Testis (tissue), 3 donors: Measurements from ENCODE around the gene UMOD. TPM values are rescaled to one million over a fixed set of nuclear protein-coding genes. Genes with fewer than 3 reads are reported as not detected.

ENCODE experiments used
- DNase-seq: peaks from one replicate; pipeline ENCODE4 v3.0.0-alpha.2; 2019
- H3K27ac ChIP-seq, 2 donors: fragments of 200-600 bp; sonication (generic); one replicate each; pipeline ENCODE4 v1.5.1; 2019
- H3K27me3 ChIP-seq: fragments of 200-600 bp; sonication (generic); one replicate; pipeline ENCODE4 v1.5.1; 2019
- H3K36me3 ChIP-seq: fragments of 200-600 bp; sonication (generic); one replicate; pipeline ENCODE4 v1.5.1; 2017; ENCODE audit warnings: low read depth; ENCODE audit errors: missing control alignments
- H3K4me1 ChIP-seq: fragments of 200-600 bp; sonication (generic); one replicate; pipeline ENCODE4 v1.5.1; 2019
- H3K4me3 ChIP-seq, 2 donors: fragments of 200-600 bp; sonication (generic); one replicate each; pipeline ENCODE4 v1.5.1; 2017 to 2019
- H3K9me3 ChIP-seq: fragments of 200-600 bp; sonication (generic); one replicate; pipeline ENCODE4 v1.5.1; 2017
- CTCF ChIP-seq, 3 experiments: fragments of 450-650 bp in 2 of 3; fragments of 200-600 bp in 1 of 3; sonication (generic) in 1 of 3; IDR thresholded peaks; one replicate each; pipeline ENCODE4 v1.5.1; 2016 to 2019; ENCODE audit warnings: antibody characterized with exemption in 3 of 3, mild to moderate bottlenecking in 2 of 3, moderate library complexity in 1 of 3
- POLR2A ChIP-seq: fragments of 450-650 bp; IDR thresholded peaks from one replicate; pipeline ENCODE4 v1.6.1; 2017; ENCODE audit warnings: antibody characterized with exemption, mild to moderate bottlenecking, moderate library complexity
- WGBS, 2 donors: methylation state at CpG; one replicate each; pipeline ENCODE4 v1.1.5; 2018; 5-methylcytosine and 5-hydroxymethylcytosine counted together
- intact Hi-C: fragments of 100-400 bp; cut with DNase I; formaldehyde crosslinking; loops from one replicate; pipeline ENCODE4 v1.15.1; 2023; ENCODE audit warnings: low total_unique reads
- polyA plus RNA-seq: library from polyadenylated mRNA; stranded (reverse); fragments of 350-450 nt; fragmentation: Illumina TruSeq; extraction: RNeasy Lipid Tissue Mini Kit (QIAGEN cat#74804); gene quantifications from one replicate; pipeline ENCODE4 v1.2.3, GENCODE V29; 2014; ENCODE audit warnings: low read depth, low replicate concordance; ENCODE audit not compliant: insufficient read depth
- total RNA-seq, 2 donors: library from RNA; depleted of rRNA; stranded (reverse); fragments of >200 nt; gene quantifications; one replicate each; pipeline ENCODE4 v1.2.3, GENCODE V29; 2016

Gene UMOD
- total and polyA plus RNA-seq, 3 donors from 2014 or later, result 0.43 to 3.8 (median 0.99) TPM

- Histone ChIP-seq H3K9me3 (no peaks in the 10 kb centered on the region), H3K4me1 (no peaks in the 10 kb centered on the region), H3K27ac (no peak overlapping the region), H3K27me3 (no peaks in the 10 kb centered on the region), H3K36me3 (no peaks in the 10 kb centered on the region), H3K4me3 (no peak overlapping the region)
- no peak for DNase-seq
- TF ChIP-seq CTCF (IDR thresholded peaks at IDR 0.05), result no peak
- no peak for TF ChIP-seq POLR2A
- WGBS, 2 donors, result 100% methylated on average over 1 to 2 of the region's 2 CpGs
- intact Hi-C loops, result no loop called here
Measured at GRCh38 chr16:20320178-20320577, 32.3 kb downstream of the UMOD start.

GRCh38 chr16:20319406-20319805 lies 33.1 kb downstream of the UMOD start:
- Histone ChIP-seq H3K27me3 (no peaks in the 10 kb centered on the region), H3K27ac (no peak overlapping the region), H3K36me3 (no peaks in the 10 kb centered on the region), H3K4me3 (no peak overlapping the region), H3K9me3 (no peaks in the 10 kb centered on the region), H3K4me1 (no peaks in the 10 kb centered on the region)
- 80 to 81% methylated on average over 1 of the region's 1 CpG for WGBS, 2 donors
- intact Hi-C loops, result no loop called here
- TF ChIP-seq CTCF (IDR thresholded peaks at IDR 0.05), result no peak
- TF ChIP-seq POLR2A, result no peak
- DNase-seq, result no peak

GRCh38 chr16:20318437-20318836 lies 34.1 kb downstream of the UMOD start:
- Histone ChIP-seq H3K9me3 (no peaks in the 10 kb centered on the region), H3K27me3 (no peaks in the 10 kb centered on the region), H3K27ac (no peak overlapping the region), H3K4me3 (no peak overlapping the region), H3K4me1 (no peaks in the 10 kb centered on the region), H3K36me3 (no peaks in the 10 kb centered on the region)
- no peak for TF ChIP-seq POLR2A
- no peak for TF ChIP-seq CTCF (IDR thresholded peaks at IDR 0.05)
- intact Hi-C loops, result no loop called here
- no peak for DNase-seq
- WGBS, 2 donors, result 60 to 61% methylated on average over 3 of the region's 3 CpGs

GRCh38 chr16:20318006-20318405 lies 34.5 kb downstream of the UMOD start:
- no peak overlapping the region for H3K27ac ChIP-seq
- H3K4me1 ChIP-seq, result no peaks in the 10 kb centered on the region
- H3K4me3 ChIP-seq, result no peak overlapping the region
- TF ChIP-seq POLR2A (no peak), CTCF (IDR thresholded peaks at IDR 0.05) (no peak)
- no peak for DNase-seq
- no peaks in the 10 kb centered on the region for H3K36me3 ChIP-seq
- intact Hi-C loops, result no loop called here
- H3K27me3 ChIP-seq, result no peaks in the 10 kb centered on the region
- H3K9me3 ChIP-seq, result no peaks in the 10 kb centered on the region
- 72 to 80% methylated on average over 7 of the region's 7 CpGs for WGBS, 2 donors

GRCh38 chr16:20317117-20317516 lies 35.4 kb downstream of the UMOD start:
- no peaks in the 10 kb centered on the region for H3K27me3 ChIP-seq
- no peaks in the 10 kb centered on the region for H3K4me1 ChIP-seq
- WGBS, 2 donors, result 48 to 53% methylated on average over 8 of the region's 8 CpGs
- DNase-seq, result no peak
- no peaks in the 10 kb centered on the region for H3K9me3 ChIP-seq
- no peak overlapping the region for H3K27ac ChIP-seq
- H3K4me3 ChIP-seq, result no peak overlapping the region
- TF ChIP-seq CTCF (IDR thresholded peaks at IDR 0.05), result no peak
- TF ChIP-seq POLR2A, result no peak
- intact Hi-C loops, result no loop called here
- no peaks in the 10 kb centered on the region for H3K36me3 ChIP-seq
